CD4-positive, alpha-beta T cell treated with Interleukin-12 subunit alpha and Interleukin-12 subunit beta, for 1 hour (primary cell): ENCODE data around the gene TRIM33.
"Not testable (repeated sequence)": the region's sequence is repeated elsewhere in the genome, so short reads cannot be mapped to it uniquely, and the experiment has no call there.

Experiments
- DNase-seq: peaks from one replicate; pipeline ENCODE4 v3.0.0-alpha.2; 2020

The TRIM33 gene

DNA sequence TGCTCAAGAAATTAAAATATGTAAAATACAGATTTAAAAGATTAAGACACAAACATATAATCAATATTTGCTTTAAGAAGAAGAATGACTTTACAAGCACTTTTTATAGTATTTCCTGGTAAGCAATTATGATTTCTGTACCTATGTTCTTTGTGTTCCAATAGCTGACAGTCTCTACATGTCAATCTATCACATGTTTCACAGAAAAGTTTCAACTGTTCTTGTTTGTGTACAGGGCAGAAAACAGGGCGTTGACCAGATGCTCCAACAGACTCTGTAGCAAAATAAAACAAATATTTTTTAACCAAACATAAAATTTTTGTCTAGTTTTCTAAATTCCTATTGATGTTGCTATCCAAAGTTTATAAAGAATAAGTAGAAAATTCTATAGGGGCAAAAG lies 48.0 kb downstream of the TRIM33 start:
- DNase-seq, result no peak

DNA sequence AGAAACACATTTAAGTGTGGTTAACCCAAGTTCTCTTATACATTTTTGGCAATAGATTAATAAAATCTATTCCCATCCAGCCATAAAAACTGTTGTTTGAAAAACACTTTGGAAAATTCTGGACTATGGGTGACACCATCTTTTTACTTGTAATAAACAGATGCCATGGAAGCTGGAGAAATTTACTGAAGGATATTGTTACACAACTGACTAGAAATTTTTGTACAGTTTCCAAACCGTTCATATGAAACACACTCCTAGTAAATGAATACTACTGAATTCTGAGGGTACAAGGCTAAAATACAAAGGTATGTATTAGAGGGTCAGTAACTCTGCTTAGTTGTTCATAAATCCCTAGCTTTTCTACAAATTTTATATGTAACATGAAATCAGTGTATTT lies 48.7 kb downstream of the TRIM33 start:
- DNase-seq, result no peak

DNA sequence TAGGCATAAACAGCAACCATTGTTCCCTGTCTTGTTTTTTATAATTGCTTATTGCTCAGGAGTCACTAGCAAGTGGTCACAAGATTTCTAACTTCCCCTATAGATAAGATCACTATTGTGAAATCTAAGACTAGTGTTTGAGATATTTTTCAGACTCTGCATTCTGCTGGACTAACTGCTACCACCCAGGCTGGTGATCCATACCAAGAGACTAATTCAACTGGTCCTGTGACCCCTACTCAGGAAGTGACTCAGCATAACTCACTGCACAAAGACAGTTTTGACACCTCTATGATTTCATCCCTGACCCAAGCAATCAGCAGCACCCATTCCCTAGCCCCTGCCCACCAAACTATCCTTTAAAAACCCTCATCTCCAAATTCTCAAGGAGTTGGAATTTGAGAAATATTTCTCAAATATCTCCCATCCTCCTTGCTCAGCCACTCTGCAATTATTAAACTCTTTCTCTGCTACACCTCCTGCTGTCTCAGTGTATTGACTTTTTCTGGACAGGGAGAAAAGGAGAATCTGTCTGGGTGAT lies 52.7 kb downstream of the TRIM33 start:
- no peak for DNase-seq

DNA sequence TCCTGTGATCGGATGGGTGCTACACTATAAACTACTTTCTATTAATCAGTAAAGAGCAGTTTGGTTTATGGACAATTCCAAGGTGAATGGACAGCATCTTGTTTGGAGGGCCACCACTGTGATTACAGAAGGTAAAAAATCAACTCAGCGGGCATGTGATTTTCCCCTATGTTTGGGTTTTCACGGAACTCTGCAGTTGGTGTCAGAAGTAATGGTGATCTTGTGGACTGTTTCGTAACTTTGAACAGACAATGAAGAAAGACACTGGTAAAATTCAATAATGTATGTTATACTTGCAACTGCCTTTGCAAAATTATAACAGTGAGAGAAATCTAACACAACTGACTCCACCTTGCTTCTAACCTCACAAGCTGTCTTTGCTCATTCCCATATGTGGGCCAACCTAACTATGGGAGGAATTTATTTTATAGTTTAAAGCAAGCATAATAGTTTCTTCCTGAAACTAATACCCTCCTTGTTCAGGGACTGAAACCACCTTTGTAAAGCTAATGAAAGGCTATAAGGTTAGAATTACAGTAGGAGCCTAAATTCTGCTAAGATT lies 53.2 kb downstream of the TRIM33 start:
- no peak for DNase-seq

DNA sequence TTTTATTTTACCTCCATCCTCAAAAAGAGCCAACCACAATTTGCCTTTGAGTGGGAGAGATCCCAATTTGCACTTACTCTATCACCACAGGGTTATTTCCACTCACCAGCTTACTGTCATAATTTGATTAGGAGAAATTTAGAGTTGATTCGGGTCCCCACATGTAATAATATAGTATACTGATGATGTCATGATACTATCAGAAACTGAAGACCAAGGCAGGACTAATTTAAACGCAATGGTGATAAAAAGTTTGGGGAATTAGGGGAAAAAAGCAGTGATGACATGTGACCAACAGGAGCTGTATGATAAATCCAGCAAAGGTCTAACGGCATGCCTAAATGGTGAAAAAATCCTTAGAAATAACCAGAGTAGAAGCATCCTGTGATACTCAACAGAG lies 54.4 kb downstream of the TRIM33 start:
- DNase-seq, result no peak

DNA sequence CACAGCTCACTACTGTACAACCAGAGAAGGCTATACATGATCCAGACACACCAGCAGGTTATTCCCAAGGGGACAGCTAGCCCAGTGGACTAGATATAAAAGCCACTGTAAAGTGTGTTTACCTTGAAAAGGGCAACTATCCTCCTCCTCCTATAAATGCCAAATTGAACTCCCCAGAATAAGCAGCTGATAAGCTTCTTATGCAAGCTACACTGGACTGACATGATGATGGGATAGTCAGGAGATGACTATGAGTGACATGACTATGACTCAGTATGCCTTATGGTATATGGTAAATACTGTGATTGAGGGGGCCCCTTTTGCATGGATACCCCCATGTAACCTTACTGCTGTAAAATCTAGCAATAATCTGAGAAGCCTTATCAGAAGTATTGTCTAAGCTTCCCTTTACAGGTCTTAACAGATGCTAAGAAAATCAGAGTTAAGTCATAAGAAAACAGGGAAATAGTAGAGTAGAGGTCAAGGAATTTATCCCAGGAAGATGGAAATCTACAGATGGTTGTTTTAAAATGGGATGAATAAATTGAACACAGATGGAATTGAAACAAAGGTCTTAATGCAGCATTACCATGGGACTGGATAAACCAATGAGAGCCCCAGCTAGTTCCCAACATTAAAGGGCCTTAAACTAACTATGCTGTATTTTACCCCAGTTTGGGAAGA lies 55.8 kb downstream of the TRIM33 start:
- DNase-seq, result no peak

DNA sequence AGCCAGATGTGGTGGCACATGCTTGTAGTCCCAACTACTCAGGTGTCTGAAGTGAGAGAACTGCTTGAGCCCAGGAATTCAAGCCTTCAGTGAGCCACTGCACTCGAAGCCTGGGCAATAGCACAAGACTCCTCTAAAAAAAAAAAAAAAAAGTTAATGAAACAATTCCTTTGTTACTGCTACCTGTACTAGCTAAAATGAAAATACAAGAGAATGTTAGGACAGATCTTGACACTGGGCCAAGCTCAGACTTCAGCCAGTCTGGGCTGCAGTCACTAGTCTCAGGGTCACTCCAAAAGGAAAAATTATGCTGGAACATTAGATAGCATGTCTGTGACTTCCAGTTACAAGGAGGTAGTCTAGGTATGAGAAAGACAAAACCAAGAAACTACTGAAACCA lies 56.5 kb downstream of the TRIM33 start:
- no peak for DNase-seq

DNA sequence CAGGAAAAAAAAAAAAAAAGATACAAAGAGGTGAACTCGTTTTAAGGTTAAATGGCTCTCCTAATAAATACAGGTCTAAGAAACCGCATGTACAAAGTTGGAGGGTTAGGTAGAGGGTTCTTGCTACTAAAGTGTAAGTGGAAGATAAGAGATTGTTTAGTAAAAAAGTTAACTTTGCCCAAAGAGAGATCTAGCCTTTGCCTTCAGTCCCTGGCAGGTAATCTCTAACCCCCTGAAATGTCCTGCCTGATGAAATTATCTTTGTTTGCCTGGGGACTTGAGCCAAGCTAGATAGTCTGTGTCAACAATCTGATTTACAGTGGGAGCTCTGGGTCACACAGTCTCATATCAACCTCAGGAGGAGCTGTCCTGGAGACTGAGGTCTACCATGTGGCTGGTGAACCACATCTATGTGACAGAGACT lies 57.6 kb downstream of the TRIM33 start:
- DNase-seq, result no peak

DNA sequence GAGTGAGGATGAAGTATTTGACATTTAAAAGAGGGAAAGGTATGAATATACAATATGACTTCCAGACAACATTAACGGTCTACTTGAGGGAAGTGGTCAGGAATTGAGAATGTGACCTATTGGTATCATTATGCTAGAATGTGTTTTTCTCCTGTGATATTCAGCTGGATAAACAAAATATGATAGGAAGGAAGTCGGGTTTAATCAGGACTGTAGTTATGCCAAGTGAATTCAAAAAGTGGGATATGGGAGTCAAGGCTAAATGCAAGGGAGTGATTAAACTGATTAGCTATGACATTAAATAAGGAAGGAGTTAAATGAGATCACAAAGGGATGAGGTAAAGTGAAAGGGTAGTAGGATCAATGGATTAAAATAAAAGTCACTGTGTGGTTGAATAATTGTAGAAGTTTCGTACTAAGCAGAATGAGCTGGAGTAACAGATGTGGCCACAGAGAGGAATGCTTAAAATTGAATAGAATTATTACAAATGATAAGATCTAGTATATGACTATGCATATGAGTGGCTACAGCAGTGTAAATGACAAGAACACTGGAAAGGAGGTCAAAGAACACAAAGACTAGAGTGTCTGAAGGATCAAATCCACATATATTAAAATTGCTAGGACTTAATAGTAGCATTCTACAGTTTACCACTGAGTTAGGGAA lies 62.5 kb downstream of the TRIM33 start:
- no peak for DNase-seq

DNA sequence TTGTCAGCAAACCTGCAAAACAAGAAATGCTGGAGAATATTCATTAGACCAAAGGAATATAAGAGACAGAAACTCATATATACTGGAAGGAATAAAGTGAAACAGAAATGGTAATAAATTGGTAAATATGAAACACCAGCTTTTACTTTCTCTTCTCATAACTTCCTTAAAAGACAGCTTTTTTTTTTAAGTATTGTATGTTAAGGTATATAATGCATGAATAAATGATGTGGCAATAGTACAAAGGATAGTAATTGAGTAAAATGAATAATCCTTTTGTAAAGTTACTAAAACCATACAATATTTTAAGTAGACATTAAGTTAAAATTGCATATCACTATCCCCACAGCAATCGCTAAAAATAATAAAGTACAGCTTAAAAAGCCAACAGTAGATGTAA lies 64.8 kb downstream of the TRIM33 start:
- DNase-seq, result no peak

DNA sequence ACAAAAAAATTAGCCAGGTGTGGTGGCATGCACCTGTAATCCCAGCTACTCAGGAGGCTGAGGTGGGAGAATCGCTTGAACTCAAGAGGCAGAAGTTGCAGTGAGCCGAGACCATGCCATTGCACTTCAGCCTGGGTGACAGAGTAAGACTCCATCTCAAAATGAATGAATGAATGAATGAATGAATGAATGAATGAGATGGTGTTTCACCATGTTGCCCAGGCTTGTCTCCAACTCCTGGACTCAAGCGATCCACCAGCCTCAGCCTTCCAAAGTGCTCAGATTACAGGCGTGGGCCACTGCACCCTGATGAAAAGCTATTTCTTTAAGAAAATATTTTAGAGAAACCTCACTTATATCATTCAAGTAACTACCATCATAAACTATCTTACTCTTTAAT lies 67.8 kb downstream of the TRIM33 start:
- not testable (repeated sequence) for DNase-seq

DNA sequence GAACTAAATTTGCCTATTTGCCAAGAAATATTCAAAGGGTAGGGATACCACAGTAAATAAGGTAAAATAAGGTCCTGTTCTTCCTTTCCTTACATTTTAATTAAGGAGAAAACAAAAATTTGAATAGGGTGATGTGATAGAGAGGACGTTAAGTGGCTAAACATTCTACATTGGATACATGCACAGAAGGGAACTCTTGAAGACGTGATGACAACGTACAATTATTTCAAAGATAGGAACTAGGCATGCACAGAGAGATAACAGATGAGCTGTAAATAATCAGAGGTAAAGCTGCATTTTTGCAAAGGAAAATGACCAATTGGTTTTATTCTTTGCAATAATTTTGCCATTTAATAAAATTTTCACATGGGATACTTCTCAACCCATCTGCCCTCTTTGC lies 69.7 kb downstream of the TRIM33 start:
- DNase-seq, result no peak

DNA sequence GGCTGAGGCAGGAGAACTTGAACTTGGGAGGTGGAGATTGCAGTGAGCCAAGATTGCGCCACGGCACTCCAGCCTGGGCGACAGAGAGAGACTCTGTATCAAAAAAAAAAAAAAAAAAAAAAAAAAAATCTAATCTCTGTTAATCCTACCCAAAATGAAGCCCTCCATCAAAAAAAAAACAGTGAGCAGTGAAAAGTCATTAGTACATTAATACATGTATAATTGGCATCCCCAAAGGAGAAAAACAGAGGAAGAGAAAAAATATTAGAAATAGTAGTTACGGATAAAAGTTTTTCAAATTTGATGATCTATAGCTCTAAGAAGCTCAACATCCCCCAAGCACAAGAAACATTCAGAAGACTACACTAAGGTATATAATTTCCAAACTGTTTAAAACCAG lies 71.6 kb downstream of the TRIM33 start:
- DNase-seq, result no peak

DNA sequence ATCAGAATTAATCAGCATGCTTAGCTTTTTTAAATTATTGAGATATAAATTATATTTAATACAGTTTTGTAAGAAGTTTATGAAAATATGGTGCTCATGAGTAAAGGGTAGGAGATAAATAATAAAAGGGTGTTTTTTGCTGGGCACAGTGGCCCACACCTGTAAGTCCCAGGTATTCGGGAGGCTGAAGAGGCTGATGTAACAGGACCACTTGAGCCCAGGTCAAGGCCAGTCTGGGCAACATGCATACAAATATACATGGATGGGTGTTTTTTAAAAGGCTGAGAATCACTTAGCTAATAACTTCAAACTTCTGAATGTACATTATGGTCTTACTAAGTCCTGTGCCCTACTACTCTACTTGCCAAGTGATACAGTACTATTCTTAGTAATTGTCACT lies 73.2 kb downstream of the TRIM33 start:
- DNase-seq, result no peak

DNA sequence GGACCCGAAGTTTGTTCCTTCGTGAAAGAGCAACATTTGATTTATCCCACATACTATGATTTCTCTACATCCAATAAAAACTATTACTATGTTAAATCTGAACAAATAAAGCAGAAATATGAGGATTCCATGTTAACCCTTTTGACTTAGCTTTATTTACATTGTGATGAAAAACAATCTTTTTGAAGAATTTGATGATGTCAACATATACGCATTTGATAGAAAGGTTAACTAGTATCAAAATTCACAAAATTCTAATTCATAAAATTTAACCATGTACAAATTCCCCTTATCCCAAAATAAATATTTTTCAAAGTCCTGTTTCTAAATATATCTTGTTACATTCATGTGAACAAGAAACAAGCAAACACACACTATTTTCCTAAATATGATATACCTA lies 74.2 kb downstream of the TRIM33 start:
- DNase-seq, result no peak

DNA sequence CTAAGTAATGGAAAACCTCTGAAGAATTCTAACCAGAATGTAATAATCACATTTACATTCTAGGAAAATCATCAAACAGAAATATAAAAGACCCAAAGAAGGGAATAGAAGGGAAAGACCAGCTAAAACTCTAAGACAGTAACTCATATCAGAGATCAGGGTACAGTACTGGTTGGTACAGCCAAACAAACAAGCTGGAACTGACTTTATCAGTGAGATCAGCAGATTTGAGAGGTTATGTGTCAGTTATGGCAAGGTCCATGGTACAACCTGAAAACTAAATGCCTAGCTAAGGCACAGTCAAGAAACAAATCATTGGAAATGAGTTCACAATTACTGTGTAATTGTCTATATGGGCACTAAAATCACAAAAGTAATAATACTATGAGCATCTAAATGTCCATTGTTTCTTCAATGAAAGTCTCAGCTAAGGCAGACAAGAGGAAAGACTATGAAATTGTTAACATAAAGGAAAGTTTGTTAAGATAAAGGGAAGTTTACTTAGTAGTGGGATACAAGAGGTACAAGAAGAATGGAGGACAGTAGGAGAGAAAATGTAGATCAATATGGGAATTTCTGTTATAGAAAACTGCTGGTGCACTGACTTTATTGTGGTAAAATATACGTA lies 75.8 kb downstream of the TRIM33 start:
- no peak for DNase-seq

DNA sequence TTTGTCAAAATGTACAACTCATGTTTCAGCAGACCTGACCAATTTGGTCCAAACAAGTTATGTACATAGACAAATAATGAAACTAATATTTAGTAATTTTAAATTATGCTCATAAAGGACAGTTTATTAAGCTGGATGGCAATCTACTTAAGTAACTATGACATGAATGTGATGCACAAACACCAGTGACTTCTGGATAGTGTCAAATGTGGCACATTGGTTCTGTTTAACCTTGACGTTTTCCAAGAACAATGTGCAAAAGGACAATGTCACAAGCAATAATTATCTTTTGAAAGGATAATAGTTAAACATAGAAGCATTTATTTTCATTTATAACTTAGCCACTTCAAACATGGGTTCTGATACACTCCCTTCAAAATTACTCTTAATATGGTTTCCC lies 80.0 kb downstream of the TRIM33 start:
- DNase-seq, result no peak

DNA sequence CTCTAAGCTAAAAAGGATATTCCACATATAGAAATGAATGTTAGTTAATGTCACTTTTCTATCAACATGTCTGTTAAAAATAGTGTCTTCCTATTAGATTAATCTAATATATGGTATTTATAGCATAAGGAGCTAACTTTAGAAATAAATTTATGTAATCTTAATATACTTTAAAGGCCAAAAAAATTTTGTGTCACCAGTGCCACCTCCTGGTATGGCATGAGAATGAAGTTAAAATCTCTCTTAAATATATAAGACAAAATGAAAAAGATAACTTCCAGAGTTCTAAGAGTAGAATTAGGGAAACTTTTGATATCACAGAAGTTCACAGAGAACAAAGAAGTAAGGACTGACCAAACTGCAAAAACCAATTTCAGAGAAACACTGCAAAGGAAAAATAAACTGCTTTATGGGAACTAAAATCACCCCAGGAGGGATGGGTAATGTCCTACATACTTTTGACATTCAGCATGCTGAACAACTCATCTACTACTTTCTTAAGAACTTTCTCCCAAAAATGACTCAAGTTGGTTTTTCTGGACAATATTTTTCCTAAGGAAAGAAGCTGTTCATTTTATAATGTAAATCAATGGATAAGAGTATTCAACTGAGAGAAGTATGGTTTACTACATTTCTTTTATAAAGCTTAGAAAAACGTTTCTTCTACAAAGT lies 82.8 kb downstream of the TRIM33 start:
- DNase-seq, result peak; percentile 39

DNA sequence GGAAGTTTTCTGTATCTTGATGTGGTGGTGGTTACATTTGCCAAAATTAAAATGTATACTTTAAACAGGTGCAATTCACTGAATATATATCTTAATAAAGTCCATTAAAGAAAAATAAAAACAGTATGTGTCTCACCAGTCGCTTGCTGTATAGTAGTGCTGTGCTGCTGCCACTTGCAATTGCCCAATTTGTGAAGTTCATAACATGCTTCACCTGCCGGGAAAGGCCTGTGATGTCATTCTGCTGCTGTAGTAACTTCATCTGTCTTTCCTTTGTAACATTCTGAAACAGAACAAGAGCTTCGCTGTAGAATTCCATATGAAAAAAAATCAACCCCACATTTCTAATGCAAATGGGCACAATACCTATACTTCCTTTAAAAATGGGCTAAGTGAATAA lies 83.4 kb downstream of the TRIM33 start:
- no peak for DNase-seq

DNA sequence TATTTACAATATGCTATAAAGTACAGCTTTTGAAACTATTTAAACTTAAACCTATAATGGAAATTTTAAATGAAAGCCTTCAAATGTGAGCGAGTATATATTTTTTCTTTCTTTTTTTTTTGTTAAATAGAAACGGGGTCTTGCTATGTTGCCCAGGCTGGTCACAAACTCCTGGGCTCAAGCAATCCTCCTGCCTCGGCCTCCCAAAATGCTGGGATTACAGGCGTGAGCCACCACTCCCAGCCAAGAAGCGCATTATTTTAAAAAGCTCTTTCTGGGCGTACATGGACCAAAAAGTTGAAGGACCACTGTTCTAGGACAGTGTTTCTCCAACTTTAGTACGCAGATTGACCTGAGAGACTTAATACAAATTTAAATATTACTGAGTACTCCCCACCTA lies 87.5 kb downstream of the TRIM33 start:
- DNase-seq, result no peak

DNA sequence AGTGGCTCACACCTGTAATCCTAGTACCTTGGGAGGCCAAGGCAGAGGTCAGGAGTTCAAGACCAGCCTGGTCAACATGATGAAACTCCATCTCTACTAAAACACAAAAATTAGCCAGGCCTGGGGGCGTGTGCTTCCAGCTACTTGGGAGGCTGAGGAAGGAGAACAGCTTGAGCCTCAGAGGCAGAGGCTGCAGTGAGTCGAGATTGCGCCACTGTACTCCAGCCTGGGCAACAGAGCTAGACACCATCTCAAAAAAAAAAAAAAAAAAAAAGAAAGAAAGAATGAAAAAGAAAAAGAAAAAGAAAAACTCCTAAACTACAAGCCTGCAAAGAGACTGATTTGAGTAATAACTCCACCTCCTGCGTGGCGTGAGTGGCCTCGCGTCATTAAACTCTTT lies 92.1 kb downstream of the TRIM33 start:
- not testable (repeated sequence) for DNase-seq

DNA sequence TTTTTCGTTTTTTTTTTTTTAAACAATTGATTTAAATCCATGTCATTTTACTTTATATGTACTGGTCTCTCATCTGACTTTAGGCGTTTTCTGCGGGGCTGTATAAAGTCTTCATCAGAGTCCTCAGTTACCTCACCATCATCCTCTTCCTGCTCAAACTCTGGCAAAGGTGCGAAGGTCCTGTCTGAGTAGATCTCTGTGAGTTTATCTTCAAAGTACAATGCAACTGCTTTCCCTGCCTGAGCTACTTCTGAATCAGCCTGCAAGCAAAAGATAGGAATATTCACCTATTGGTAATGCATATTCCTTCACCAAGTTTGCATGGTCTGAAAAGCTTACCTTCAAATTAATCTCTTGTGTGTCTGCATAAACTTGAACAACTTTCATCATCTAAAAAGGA lies 113.4 kb downstream of the TRIM33 start:
- no peak for DNase-seq

DNA sequence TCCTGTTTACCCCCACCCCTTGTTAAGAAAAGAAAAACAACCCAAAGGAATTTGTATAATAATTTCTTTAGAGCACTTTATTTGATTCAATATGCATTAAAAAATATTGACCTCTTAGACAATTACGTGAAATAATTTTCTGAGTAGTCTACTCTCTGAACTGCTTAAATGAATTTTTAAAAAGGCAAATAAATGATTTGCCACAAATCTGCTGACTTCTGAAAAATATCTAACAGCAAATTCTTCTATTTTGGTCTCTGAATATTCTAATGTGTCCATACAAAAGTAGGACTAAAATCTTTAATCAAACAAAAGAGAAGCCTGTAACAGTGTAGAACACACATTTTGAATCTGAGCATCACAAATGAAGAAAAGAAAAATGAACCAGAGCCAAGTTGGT lies 115.1 kb downstream of the TRIM33 start:
- DNase-seq, result no peak
